Hindlimb muscle (tissue), 1 donor: ENCODE results near the gene PTTG1IP. TPM values are rescaled to one million over a fixed set of nuclear protein-coding genes. Genes with fewer than 3 reads are reported as not detected.
"Not testable (repeated sequence)": the region's sequence is repeated elsewhere in the genome, so short reads cannot be mapped to it uniquely, and the experiment has no call there.

Experiments used
- DNase-seq: peaks from one replicate; pipeline ENCODE4 v3.0.0-alpha.2; 2013
- polyA plus RNA-seq: library from polyadenylated mRNA; unstranded; fragments of 120-200 nt; gene quantifications from one replicate; pipeline ENCODE4 v1.2.1, GENCODE V29; 2013; ENCODE audit not compliant: insufficient read length

PTTG1IP gene
- polyA plus RNA-seq, 1 donor, result 131 TPM

- DNase-seq, result no peak
Measured at GRCh38 chr21:44842721-44843445, 30.6 kb downstream of the PTTG1IP start.

- DNase-seq, result no peak
Measured at GRCh38 chr21:44842087-44842486, 31.4 kb downstream of the PTTG1IP start.

GRCh38 chr21:44840771-44841170 lies 32.7 kb downstream of the PTTG1IP start:
- no peak for DNase-seq

- no peak for DNase-seq
Measured at GRCh38 chr21:44838951-44839350, 34.5 kb downstream of the PTTG1IP start.

GRCh38 chr21:44838039-44838895 lies 35.2 kb downstream of the PTTG1IP start:
- DNase-seq, result no peak

GRCh38 chr21:44837537-44837936 lies 36.0 kb downstream of the PTTG1IP start:
- DNase-seq, result no peak

GRCh38 chr21:44836666-44837471 lies 36.6 kb downstream of the PTTG1IP start:
- DNase-seq, result no peak

GRCh38 chr21:44836349-44836665 lies 37.2 kb downstream of the PTTG1IP start:
- DNase-seq, result no peak

- no peak for DNase-seq
Measured at GRCh38 chr21:44835647-44835973, 37.9 kb downstream of the PTTG1IP start.

GRCh38 chr21:44834951-44835646 lies 38.4 kb downstream of the PTTG1IP start:
- DNase-seq, result no peak

- DNase-seq, result no peak
Measured at GRCh38 chr21:44834231-44834950, 39.1 kb downstream of the PTTG1IP start.

- DNase-seq, result no peak
Measured at GRCh38 chr21:44833663-44834062, 39.8 kb downstream of the PTTG1IP start.

- DNase-seq, result not testable (repeated sequence)
Measured at GRCh38 chr21:44832516-44833255, 40.8 kb downstream of the PTTG1IP start.

GRCh38 chr21:44831227-44831860 lies 42.1 kb downstream of the PTTG1IP start:
- no peak for DNase-seq

- DNase-seq, result no peak
Measured at GRCh38 chr21:44829507-44830092, 43.9 kb downstream of the PTTG1IP start.

GRCh38 chr21:44828362-44829056 lies 45.0 kb downstream of the PTTG1IP start:
- DNase-seq, result no peak

GRCh38 chr21:44823179-44823660 lies 50.3 kb downstream of the PTTG1IP start:
- DNase-seq, result no peak

- no peak for DNase-seq
Measured at GRCh38 chr21:44822484-44823178, 50.9 kb downstream of the PTTG1IP start.

- DNase-seq, result no peak
Measured at GRCh38 chr21:44820851-44821250, 52.6 kb downstream of the PTTG1IP start.
